Activated T-helper 1 cell treated with anti-CD3 and anti-CD28 coated beads, Interleukin-2, amount 50 U/mL, for 16 hours (primary cell): ENCODE measurements around the gene FXYD6.
"Not testable (repeated sequence)": the region's sequence is repeated elsewhere in the genome, so short reads cannot be mapped to it uniquely, and the experiment has no call there.

Experiments
- DNase-seq, 2 donors: peaks; one replicate each; pipeline ENCODE4 v3.0.0-alpha.2; 2020; ENCODE audit warnings: low read depth in 1 of 2, low spot score in 1 of 2

Gene FXYD6, protein sequence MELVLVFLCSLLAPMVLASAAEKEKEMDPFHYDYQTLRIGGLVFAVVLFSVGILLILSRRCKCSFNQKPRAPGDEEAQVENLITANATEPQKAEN

DNA sequence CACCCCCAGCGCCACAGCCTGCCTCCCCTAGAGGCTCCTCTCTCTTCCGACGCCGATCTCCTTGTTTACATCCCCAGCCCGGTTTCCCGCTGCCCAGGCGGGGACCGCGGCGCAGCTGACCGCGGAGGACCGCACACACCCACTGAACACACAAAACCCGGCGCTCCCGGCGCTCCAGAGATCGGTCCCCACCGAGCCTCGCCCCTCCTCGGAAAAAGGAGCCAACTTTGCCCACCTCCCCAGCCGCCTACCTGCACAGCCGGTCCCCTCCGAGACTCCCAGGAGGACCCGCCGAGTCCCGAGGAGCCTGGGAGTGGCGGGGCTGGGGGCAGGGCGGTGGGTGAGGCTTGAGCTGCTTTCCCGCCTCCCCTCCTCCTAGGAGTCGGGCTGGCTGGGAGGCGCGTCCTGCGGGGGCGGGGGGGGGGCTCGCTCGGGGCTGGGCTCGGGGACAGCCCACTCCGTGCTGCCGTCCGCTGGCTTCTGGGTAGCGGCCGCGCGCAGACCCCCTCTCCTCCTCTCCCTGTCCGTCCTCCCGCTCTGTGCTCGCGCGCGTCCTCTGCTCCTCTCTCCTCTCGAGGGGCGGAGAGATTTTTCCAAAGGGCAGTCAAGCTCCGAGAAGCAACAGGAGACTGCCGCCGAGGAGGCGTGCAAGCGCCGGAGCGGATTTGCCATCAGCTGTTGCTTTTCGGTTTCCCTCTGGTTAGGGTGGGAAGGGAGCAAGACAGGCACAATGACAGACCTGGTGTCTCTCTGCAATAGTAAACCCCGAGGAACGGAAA, at the start of gene FXYD6:
Gene FXYD6, minus strand, starts transcription at position 318 of the 779 bp plus-strand sequence. CDS start 33,882 bp downstream, outside the sequence.
- no peak for DNase-seq

DNA sequence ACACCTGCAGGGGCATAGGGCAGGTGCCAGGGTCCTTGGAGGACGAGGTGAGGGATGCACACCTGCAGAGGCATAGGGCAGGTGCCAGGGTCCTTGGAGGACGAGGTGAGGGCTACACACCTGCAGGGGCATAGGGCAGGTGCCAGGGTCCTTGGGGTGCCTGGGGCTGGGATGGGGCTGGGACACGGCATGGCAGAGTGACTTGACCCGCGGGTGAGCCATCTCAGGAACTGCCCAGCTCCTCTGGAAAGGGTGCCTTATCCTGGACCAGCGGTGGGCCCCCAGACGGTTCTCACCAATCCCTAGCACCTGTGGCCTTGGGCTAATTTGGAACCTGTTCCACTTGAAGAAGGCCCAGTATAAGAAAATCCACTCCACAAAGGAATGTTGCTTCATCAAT, 49.7 kb upstream of the FXYD6 start:
- DNase-seq, result not testable (repeated sequence)

DNA sequence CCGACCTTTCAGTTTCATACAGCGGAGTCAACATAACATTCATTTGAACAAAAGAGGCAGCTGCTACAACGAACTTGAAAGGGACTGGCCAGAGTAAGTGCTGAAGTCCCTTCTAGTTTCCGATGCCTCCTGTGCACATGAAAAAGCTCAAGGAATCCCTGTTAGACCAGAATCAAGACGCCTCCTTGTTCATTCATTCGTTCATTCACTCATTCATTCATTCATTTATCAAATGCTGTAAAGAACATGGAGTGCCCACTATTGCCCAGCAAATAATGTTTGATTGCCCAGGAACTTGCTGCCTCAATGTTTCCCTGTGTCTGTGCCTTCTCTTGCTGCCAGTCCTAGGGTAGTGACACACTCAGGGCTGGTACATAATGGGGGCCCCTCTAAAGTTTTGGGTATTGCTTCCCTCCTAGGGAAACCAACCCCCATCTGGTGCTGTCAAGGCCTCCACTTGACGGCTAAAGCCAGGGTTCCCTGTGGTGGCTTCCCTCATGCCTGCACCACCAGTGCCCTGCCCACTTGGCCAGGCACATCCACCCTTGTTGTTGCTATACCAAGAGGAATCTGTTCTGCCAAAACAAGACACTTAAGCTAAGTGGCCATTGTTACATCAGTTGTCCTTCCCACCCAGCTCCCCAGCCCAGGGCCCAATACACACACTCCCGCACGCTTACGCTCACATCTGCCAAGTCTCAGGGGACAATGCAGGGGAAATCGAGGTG, 48.9 kb upstream of the FXYD6 start:
- DNase-seq, result no peak

DNA sequence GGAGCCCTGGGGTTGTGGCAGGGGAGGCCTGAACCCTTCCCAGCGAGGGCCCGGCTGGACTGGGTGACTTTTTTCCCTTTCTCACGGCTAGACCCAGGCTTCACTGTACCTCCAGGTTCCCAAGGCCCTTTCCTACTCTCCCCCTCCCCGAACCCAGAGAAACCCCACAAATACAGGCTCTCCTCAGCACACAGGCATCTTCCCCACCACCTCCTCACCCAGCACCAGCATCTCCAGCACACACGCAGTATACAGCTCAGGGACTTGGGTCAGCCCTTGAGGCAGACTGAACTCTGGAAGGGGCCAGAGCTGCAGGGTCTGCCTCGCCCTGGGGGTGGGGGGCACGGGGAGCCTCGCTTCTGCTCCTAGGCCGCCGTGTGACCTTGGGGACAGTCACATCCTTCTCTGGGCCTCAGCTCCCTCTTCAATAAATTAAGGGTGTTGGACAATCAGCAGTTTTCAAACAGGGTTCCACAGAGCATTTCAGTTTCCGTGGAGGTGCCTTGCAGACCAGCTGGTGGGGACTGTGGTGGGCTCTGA, 48.2 kb upstream of the FXYD6 start:
- no peak for DNase-seq

DNA sequence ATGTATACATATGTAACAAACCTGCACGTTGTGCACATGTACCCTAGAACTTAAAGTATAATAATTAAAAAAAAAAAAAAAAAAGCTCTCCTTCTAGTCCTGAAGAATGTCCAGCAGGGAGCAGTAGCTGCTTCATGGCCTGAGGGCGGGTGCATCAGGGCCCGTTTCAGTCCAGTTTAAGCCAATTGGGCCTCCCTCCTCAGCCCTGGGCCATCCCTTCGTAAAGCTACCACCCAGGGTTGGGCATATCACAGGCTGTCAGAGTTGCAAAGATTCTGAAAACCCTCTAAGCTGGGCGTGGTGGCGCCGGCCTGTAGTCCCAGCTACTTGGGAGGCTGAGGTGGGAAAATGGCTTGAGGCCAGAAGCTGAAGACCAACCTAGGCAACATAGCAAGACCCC, 47.3 kb upstream of the FXYD6 start:
- DNase-seq, result no peak

DNA sequence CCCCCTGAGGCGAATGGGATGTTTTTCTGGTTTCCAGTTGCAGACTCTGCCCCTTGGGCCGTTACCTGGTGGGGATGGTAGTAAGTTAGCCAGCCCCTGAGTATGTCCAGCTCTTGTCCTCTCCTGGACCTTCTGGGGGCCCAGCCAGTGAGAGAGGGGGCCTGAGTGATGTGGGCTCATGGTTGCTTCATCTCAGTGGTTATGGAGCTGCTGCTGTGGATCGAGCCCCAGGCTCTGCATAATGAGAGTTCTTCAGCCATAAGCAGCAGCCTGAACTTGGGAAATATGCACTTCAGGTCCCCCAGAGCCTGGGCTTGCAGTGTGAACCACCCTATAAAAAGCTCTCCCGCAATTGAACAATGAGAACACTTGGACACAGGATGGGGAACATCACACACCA, 46.8 kb upstream of the FXYD6 start:
- DNase-seq, result no peak

DNA sequence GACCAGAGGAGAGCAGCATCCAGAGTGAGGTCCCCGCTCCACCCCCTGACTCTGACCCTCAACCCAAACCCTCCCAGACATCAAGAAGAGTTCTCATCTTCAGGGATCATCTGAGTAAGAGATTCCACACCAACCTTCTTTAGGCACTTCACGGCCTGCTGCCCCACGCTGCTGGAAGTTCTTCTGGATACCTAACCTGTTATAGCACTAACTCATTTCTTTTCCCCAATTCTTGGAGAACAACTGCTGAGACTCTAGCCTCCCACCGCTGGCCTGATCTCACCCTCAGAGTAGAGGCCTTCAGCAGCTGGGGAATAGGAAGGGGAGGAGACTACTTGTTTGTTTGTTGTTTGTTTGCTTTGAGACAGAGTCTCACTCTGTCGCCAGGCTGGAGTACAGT, 45.4 kb upstream of the FXYD6 start:
- DNase-seq, result no peak

DNA sequence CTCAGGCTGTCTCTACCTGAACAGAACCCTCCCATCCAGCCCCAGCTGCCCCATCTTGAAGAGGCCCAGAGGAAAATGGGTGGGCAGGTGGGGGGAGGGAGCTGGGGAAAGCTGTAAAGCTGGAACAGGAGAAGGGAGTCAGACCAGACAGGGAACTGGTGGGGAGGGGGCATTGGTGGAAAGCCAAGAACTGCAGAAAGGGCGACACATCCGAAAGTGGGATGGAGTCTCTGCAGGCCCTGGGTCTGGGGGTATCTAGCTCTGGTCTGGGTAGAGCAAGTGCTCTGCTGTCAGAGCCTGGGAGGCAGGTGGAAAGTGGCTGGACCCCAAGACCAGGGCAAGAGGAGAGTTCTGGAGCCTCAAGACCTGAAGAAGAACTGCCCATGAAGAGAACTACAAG, 45.0 kb upstream of the FXYD6 start:
- no peak for DNase-seq

DNA sequence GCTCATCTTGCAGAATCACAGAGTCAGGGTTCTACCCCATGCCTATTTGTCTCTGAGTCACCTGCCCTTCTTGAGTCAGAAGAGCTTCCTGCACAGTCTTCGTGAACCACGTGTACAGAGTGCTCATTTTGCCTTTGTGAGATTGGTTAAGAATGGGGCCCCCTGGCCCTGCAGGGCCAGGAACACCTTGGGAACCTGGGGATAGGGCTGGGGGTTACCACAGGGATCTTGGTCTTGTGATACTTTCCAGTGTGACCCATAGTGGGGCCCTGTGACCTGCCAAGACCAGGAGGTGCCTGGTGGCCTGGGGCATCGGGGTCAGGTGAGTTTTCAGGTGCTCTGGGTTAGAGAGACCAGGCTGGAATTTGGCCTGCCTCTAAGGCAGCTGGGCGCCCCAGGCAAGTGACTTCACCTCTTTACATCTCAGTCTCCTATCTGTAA, 43.3 kb upstream of the FXYD6 start:
- DNase-seq, result no peak

DNA sequence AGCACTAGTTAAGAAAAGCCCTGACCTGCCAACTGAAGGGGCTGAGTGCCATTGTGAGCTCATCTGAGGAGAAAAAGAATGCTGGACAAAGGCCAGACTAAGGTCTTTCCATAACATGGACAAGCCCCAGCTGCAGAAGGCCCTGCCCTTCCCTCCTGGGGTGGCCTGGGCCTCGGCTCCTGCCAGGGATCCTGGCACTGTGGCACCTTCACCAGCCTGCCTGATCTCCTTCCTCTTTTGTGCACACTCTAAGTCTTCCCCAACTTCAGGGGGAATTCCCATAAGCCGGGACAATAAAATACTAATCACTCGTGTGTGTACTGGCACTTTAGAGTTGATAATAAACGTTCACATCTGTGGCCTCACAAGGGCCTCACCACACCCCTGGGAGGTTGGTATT, 42.9 kb upstream of the FXYD6 start:
- no peak for DNase-seq

DNA sequence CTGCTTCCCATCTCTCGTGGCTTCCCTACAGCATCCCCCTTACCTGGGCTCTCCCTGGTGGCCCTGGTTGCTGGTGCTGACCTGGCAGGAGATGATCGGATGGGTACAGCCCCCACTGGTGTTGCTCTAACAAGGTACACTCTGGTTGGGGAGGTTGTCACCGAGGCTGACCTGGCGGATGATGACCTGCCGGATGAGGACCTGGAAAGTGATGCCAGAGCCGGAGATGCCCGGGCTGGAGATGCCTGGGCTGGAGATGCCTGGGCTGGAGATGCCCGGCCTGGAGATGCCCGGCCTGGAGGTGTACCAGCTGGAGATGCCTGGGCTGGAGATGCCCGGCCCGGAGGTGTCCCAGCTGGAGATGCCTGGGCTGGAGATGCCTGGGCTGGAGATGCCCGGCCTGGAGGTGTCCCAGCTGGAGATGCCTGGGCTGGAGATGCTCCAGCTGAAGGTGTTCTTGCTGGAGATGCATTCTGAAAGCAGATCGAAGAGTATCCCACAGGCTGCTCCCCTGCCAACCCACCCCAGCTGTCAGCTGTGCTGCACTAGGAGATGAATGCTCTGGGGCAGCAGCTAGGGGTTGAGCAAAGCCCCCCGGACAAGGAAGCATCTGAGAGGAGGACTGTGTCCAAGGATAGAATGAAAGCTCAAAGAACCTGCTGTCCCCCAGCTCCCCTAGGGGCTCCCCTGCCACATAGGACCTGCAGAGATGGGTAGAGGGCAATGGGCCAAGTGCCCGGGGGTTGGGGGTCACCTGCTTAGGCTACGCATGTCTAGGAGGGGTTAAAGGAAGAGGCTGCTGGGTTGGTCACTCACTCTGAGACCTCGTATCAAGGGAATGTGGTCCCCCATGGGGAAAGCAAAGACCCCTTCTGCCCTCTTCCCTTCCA, 42.2 kb upstream of the FXYD6 start:
- no peak for DNase-seq

DNA sequence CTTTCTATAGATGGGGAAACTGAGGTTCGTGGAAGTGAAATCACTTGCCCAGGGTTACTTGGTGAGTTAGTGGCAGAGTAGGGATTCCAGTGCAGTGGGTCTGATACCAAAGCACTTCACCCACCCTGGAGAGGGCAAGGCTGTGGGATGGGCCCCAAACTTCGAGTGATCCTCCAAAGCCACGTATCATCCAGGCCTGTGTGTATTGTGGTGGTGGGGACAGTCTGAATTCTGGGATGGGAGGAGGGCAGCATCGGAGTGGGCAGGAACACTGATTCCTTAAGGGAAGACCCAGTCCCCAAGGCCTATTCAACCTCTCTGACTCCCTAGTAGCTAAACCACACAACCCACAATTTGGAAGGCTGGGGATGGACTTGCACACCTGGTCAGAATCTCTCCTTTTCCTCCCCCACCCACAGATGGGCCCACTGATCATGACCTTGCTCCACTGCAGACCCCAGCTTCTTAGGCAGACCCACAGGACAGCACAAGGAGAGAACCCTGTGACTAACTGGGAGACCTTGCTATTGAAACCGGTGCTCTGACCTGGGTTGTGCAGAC, 41.2 kb upstream of the FXYD6 start:
- no peak for DNase-seq

DNA sequence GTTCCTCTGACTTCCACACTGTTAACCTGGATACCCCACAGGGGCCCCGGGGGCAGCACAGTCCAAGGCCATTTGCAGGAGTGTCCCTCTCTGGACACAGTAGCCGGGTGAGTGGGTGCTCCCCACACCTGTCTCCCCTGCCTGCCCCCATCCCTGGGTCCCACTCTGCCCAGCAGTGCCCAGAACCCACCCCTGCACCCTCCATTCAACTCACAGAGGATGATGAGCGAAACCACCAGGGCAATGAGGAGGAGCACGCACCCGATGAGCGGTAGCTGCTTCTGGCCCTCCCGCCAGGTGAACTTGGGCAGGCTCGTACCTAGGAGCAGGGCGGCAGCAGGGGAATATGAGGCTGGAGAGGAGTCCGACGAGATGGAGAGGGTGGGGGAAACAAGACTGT, 40.5 kb upstream of the FXYD6 start:
- DNase-seq, result no peak

DNA sequence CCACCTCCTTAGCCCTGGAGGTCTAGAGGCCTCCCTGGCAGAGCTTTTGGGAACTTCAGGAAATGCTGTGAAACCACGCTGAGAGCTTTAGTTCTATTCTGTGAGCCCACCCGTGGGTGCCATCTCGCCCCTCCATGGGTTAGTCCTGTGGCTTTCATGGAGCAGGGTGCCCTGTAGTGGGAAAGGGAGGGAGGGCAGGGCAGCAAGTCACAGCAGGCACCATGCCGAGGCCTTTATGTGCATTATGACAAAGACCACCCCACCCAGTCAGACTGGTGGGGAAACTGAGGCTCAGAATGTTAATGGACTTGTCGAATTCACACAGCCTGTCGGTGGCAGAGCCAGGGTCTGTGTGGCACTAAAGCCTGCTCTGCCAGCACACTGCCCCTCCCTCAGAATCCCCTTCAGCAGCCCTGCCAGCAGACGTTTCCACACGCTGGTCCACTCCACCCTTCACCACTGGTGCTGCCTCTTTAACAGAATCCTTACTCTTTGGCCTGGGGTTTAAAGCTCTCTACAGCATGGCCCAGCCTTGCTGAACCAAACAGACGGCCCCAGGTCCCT, 39.3 kb upstream of the FXYD6 start:
- no peak for DNase-seq

DNA sequence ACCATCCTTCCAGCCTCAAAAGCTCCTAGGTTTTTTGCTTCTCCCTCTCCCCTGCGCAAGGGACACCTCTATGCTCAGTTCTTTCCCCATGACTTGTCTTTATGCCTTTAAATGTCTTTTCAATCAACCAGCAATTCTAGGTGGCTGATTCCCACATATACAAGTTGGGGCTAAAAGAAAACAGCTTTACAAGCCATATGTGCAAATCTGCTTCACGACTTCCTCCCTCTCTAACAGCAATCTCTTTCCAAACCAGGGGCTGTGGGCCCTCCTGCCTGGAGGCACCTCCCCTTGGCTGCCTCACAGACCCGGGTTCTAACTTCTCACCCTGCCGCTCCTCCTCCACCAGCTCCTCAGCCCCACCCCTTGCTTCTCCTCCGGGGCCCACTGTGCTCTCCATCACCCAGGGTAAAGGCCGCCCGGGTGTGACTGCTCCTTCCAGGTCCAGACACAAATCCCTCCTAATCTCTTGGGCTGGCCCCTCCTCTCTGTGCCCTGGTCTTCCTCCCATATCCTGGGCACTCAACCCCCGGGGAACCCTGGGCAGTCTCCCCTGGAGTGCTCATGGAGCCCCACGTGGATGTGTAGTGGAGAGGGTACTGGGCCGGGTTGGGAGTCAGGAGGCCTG, 38.6 kb upstream of the FXYD6 start:
- DNase-seq, result no peak

DNA sequence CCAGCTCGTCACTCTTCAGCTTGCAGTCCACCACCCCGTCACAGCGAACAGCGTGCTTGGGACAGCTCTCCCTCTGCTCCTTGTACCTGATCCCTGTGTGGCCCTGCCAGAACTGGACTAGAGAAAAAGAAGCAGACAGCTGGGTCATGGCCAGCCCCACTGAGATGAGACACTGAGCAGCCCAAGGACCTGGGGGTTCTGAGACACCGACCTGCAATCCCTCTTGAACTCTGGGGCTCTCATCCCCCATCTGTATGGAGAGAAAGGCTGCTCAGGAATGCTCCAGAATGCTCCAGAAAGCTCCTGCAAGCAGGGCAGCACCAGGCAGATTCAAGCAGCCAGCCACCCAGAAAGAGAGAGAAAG, 37.9 kb upstream of the FXYD6 start:
- DNase-seq, result no peak

DNA sequence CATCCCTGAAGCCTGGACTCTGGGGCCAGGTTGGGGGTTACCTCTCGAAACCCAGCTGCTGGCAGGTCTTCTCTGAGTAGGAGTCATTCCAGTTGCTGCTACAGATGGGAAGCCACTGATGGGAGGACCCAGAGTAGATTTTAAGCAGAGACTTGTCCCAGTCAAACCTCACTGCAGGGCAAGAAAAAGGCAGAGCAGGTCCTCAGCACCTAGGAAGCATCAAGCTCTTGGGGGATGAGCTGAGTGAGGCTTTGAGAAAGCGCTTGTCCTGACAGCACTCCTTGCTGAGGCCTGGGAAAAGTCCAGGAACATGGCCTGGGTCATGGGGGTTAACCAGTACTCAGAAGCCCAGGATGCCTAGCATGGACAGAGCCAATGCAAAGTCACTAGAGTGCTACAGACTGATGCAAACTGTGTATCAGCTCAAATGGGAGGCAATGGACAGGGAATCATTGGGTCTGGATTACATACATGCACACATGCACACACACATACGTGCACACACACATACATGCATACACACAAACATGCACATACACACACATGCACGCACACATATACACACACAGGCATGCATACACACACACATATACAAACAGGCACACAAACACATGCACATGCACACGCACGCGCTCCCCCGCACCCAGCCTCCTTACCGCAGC, 37.4 kb upstream of the FXYD6 start:
- DNase-seq, result no peak

DNA sequence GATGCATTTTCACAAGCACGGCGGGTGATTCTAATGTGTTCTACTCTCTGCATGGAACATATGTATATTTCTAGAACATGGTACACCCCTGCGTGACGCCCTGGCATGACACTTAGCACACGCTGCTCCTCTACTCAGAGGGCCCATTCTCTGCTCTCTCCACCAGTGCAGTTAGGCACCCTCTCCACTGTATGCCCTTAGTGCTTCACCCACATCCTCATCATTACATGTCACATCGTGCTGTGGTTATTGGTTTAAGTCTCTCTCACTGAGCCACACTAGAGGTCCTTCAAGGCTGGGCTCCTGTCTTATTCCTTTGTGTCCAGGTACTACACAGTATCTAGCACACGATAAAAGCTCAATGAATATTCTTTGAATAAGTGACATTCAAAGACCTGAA, 36.0 kb upstream of the FXYD6 start:
- DNase-seq, result no peak

DNA sequence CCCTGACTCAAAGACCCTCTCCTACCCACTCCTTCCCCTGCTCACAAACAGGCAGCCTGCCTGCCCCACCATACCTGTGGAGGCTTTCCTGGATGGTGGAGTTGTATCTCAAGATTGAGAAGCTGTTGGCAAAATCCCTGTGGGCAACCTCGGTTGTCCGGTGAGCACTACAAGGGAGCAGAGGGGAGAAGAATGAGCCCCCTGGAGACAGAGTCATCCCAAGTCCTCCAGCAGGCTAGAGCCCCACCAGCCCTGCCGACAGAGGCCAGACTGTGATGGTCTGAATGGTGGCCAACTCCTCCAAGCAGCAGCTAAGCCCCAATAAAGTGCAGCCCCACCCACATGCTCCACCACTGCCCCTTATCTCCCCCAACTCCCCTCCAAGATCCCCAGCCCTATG, 35.2 kb upstream of the FXYD6 start:
- DNase-seq, result no peak
